OCI-LY7 (cell line): ENCODE measurements around the gene ZNF451.

Experiments used
- CTCF ChIP-seq: fragments of 200-600 bp; sonication (generic); conservative IDR thresholded peaks from 2 replicates; pipeline ENCODE4 v1.5.1; 2014; ENCODE audit warnings: mild to moderate bottlenecking, antibody characterized with exemption, low read length, moderate library complexity, mixed read lengths
- EZH2phosphoT487 ChIP-seq: fragments of 200-600 bp; sonication (generic); IDR thresholded peaks from 2 replicates; pipeline ENCODE4 v1.6.1; 2018; ENCODE audit warnings: low read depth, borderline replicate concordance, mild to moderate bottlenecking, mixed run types, antibody characterized with exemption, low read length, moderate library complexity, mixed read lengths

GRCh38 chr6:57217270-57217669 is 127.3 kb downstream of the ZNF451 start:
- TF ChIP-seq CTCF (no peak), EZH2phosphoT487 (no peak)
